Hematopoietic multipotent progenitor cell treated with erythropoietin and hydrocortisone succinate and interleukin-3 and kit ligand, for 8 days (in vitro differentiated cells): ENCODE measurements around the gene LAMP2.
A peak's percentile ranks its signal among the peaks of the same experiment; 100 is the strongest.

Experiments used
- DNase-seq: peaks from one replicate; pipeline ENCODE4 v3.0.0-alpha.2; 2015

The LAMP2 gene

DNA sequence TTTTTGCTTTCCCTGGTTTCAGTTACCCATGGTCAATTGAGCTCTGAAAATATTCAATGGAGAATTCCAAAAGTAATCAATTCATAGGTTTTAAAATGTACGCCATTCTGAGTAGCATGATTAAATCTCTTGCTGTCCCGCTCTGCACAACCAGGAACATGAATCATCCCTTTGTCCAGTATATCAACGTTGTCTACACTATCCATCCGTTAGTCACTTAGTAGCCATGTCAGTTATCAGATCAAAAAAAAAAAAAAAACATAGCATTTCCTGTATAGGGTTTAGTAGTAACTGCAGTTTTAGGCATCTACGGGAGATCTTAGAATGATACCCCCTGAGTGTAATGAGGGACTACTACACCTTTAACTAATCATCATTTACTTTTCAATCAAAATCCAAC lies 15.1 kb downstream of the LAMP2 start:
- DNase-seq = no peak

DNA sequence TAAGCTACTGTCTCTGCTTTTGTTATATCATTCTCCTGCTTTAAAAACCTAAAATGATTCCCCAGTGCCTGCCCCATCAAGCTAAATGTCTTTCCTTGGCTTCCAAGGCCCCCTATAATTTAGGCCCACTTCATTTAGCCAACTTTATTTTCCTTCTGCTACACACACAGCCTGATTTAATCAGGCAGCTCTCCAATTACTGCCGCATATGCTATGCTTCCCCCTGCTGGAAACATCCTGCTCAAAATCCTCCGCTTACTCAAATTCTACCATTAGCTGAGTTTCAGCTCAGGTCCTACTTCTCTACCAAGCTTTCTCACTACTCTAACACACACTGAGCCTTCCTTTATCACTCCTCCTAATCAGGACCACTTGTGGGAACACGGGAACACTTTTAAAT lies 17.0 kb downstream of the LAMP2 start:
- DNase-seq = peak; percentile 36

DNA sequence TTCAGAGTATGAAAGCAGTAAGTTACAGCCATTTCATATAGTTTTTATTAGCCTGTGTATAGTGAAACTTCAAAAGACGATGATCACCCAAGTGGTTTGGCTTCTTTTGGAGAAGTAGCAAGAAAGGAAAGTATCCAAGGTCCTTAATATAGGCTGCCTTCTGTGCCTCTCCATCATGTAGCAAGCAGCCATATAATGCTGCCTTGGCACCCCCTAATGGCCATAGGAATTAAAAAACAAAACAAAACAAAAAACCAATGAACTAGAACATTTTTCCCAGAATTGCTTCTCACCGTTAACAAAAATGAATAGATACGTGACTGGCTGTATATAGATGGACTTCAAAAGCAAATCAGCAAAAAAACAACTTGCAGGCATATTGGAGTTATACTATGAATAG lies 18.9 kb downstream of the LAMP2 start:
- peak; percentile 43 for DNase-seq

DNA sequence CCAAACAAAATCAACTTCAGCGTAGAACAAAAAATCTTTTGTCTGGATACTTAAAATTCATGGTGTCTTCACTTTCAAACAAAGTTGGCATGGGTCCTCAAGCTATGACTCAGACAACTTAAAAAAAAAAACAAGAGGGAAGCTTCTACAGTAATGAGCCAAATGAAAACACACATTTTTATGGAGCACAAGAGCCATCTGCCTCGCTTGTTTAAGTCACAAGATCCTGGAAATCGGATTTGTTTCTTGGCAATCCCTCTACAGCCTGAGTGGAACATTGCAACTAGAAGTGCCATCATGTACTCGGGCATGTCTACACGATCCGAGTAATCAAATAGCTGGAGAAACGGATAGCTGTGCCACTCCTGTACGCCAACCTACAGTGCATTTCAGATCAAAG lies 22.6 kb downstream of the LAMP2 start:
- DNase-seq = no peak

DNA sequence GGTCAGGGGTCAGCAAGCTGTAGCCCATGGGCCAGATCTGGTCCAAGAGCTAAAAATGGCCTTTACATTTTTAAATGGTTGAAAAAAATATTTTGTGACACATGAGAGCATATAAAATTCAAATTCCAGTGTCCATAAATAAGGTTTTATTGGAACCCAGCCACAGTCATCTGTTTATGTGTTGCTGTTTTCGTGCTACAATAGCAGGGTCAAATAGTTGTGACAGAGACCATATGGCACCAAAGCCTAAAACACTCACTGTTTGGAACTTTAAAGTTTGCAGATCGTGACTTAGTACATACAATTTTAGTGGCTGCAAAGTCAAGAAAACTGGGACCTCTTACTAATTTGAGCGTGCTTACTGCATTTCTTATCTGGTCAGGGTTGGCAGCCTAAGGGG lies 29.2 kb downstream of the LAMP2 start:
- no peak for DNase-seq

- DNase-seq = no peak
These were observed 39.1 kb downstream of the LAMP2 start for GRCh38 chrX:120429776-120430540.

GRCh38 chrX:120428309-120428708 lies 40.8 kb downstream of the LAMP2 start:
- peak; percentile 2 for DNase-seq

GRCh38 chrX:120426599-120426998 lies 42.5 kb downstream of the LAMP2 start:
- DNase-seq = no peak

DNA sequence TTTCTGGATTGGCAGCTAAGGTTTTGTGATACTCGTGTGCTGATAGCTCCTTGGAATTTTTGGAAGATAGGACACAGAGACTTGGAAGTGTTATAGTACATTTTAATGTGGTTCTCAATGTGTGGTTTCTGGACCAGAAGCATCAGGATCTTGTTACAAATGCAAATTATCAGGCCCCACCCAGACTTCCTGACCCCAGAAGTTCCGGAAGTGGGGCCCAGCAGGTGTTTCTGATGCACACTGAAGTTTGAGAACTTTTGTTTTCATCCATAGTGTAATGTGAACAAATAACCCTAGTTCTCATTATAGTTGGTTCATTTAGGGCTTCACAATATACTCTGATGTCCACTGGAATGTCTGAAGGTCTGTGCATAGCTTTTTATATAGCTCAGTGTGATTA lies 49.6 kb downstream of the LAMP2 start:
- DNase-seq = no peak

DNA sequence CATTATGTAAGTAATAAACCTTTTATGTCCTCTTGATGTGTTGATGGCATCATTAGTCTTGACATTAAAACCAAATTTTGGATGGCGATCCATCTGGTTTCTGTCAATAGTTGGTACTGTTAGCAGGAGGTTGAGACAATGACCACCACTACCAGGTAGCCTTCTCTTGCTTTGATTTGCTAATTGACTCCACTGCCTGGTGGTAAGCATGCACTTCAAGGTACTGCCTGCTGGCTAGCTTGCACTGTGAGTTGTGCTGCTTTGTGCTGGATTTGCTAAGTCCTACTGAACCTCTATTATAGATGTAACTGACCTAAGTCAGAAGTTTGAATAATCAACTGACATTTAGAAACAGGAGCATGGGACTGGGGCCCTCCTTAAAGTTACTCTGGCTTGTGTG lies 60.9 kb downstream of the LAMP2 start:
- DNase-seq = no peak

- DNase-seq = no peak
These were observed 62.5 kb downstream of the LAMP2 start for GRCh38 chrX:120406638-120407037.

GRCh38 chrX:120402369-120402768 lies 66.7 kb downstream of the LAMP2 start:
- DNase-seq = no peak

GRCh38 chrX:120401301-120401700 lies 67.8 kb downstream of the LAMP2 start:
- no peak for DNase-seq

- peak; percentile 9 for DNase-seq
These were observed 88.4 kb downstream of the LAMP2 start for GRCh38 chrX:120380699-120381098.

DNA sequence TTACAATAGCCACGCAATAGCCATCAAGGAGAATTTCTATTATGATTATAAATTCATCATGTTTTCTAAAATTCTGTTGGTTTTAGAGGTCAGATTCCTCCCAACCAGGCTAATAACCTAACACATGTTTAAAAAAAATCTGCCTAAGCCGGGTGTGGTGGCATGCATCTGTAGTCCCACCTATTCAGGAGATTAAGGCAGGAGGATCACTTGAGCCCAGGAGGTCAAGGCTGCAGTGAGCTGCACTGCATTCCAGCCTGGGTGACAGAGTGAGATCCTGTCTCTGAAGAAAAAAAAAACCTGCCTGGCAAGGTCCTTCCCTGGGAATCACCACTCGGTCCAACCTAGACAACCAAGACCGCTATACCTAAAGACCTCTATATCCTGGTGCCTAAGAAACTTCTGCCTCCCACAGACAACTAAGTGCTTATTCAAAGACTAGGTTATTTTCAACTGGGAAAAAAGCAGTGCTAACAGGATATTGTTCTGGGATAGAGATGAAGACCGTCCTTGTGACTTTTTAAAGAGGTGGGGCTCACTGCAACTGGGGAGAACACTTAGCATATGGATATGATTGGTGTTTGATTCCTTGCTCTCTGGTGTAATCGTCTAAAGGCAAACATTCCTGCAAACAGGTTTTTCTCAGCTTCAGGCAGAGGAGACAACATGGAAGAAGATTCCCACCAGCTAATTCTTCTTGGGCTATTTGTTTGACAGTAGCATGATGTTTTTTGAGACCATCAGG lies 89.0 kb downstream of the LAMP2 start:
- no peak for DNase-seq

DNA sequence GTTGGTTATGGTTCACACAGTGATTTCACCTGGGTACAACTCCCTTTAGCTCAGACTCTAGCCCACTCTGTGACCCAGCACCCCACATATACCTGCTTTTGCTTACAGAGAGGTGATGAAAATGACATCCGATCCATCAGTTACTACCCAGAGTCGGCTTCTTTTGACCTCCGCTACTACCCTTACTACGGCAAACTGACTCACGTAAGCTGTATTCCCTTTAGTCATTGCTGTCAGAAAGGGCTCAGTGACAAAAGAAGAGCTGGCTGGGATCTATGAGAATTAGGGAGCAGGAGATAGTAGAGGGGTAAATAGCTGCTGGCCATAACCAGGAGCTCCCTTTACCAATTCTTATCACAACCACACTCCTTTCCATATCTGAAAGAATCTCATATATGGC lies 90.5 kb downstream of the LAMP2 start:
- DNase-seq = no peak
